H9 (cell line): ENCODE data around the gene PDX1. TPM values are rescaled to one million over a fixed set of nuclear protein-coding genes. Genes with fewer than 3 reads are reported as not detected.

Experiments
- DNase-seq: peaks from one replicate; pipeline ENCODE4 v3.0.0-alpha.2; 2017
- H2AFZ ChIP-seq: one replicate; pipeline ENCODE4 v1.6.1; 2013; ENCODE audit warnings: mild to moderate bottlenecking, low read length, control low read depth, moderate library complexity
- H2AK5ac ChIP-seq: 2 replicates; pipeline ENCODE4 v1.6.1; 2013; ENCODE audit warnings: low read length, control low read depth, mixed read lengths; ENCODE audit not compliant: insufficient read length
- H2BK120ac ChIP-seq: one replicate; pipeline ENCODE4 v1.6.1; 2013; ENCODE audit warnings: low read depth, mild to moderate bottlenecking, low read length, control low read depth, inconsistent platforms; ENCODE audit not compliant: poor library complexity, severe bottlenecking
- H2BK12ac ChIP-seq: 2 replicates; pipeline ENCODE4 v1.6.1; 2013; ENCODE audit warnings: low read length, control low read depth, mixed read lengths, low read depth; ENCODE audit not compliant: insufficient read length
- H2BK15ac ChIP-seq: 2 replicates; pipeline ENCODE4 v1.6.1; 2013; ENCODE audit warnings: low read depth, low read length, control low read depth
- H2BK20ac ChIP-seq: one replicate; pipeline ENCODE4 v1.6.1; 2013; ENCODE audit warnings: low read depth, mild to moderate bottlenecking, low read length, control low read depth, inconsistent platforms; ENCODE audit not compliant: poor library complexity, severe bottlenecking
- H2BK5ac ChIP-seq: 2 replicates; pipeline ENCODE4 v1.6.1; 2013; ENCODE audit warnings: low read length, control low read depth, mixed read lengths; ENCODE audit not compliant: insufficient read length
- H3K14ac ChIP-seq: 2 replicates; pipeline ENCODE4 v1.6.1; 2013; ENCODE audit warnings: low read length, control low read depth; ENCODE audit not compliant: insufficient read depth
- H3K18ac ChIP-seq: 2 replicates; pipeline ENCODE4 v1.6.1; 2013; ENCODE audit warnings: low read depth, mild to moderate bottlenecking, mixed read lengths, low read length, control low read depth; ENCODE audit not compliant: insufficient read length
- H3K23ac ChIP-seq: 2 replicates; pipeline ENCODE4 v1.6.1; 2013; ENCODE audit warnings: low read length, control low read depth, mixed read lengths, low read depth; ENCODE audit not compliant: insufficient read length
- H3K23me2 ChIP-seq: 2 replicates; pipeline ENCODE4 v1.6.1; 2013; ENCODE audit warnings: low read depth, mild to moderate bottlenecking, mixed read lengths, low read length, control low read depth; ENCODE audit not compliant: insufficient read length, poor library complexity, severe bottlenecking
- H3K27ac ChIP-seq: 2 replicates; pipeline ENCODE4 v1.5.1; 2013; ENCODE audit warnings: low read length, control low read depth, mixed read lengths, low read depth; ENCODE audit not compliant: insufficient read length
- H3K27me3 ChIP-seq: 2 replicates; pipeline ENCODE4 v1.6.1; 2013; ENCODE audit warnings: low read length, control low read depth, inconsistent platforms; ENCODE audit not compliant: insufficient read depth
- H3K4ac ChIP-seq: 2 replicates; pipeline ENCODE4 v1.6.1; 2013; ENCODE audit warnings: low read depth, mild to moderate bottlenecking, control low read depth, inconsistent platforms, low read length, moderate library complexity
- H3K4me1 ChIP-seq: 2 replicates; pipeline ENCODE4 v1.6.1; 2013; ENCODE audit warnings: low read length, control low read depth, inconsistent platforms; ENCODE audit not compliant: insufficient read depth
- H3K4me2 ChIP-seq: 2 replicates; pipeline ENCODE4 v1.6.1; 2013; ENCODE audit warnings: low read length, control low read depth, mixed read lengths; ENCODE audit not compliant: insufficient read length, insufficient read depth
- H3K56ac ChIP-seq: 2 replicates; pipeline ENCODE4 v1.6.1; 2013; ENCODE audit warnings: low read depth, mild to moderate bottlenecking, mixed read lengths, low read length, control low read depth; ENCODE audit not compliant: insufficient read length
- H3K79me1 ChIP-seq: 2 replicates; pipeline ENCODE4 v1.6.1; 2013; ENCODE audit warnings: low read depth, mild to moderate bottlenecking, moderate library complexity, low read length, control low read depth, inconsistent platforms; ENCODE audit not compliant: insufficient read depth, poor library complexity, severe bottlenecking
- H3K79me2 ChIP-seq: 2 replicates; pipeline ENCODE4 v1.6.1; 2013; ENCODE audit warnings: low read length, control low read depth, inconsistent platforms; ENCODE audit not compliant: insufficient read depth
- H3K9ac ChIP-seq: 2 replicates; pipeline ENCODE4 v1.6.1; 2013; ENCODE audit warnings: low read length, control low read depth, mixed read lengths; ENCODE audit not compliant: insufficient read length; ENCODE audit errors: extremely low read depth
- H3K9me3 ChIP-seq: one replicate; pipeline ENCODE4 v1.6.1; 2013; ENCODE audit warnings: low read depth, low read length, inconsistent platforms; ENCODE audit not compliant: control insufficient read depth
- H3T11ph ChIP-seq: one replicate; pipeline ENCODE4 v1.6.1; 2013; ENCODE audit warnings: mild to moderate bottlenecking, low read length, control low read depth, inconsistent platforms
- H4K20me1 ChIP-seq: one replicate; pipeline ENCODE4 v1.6.1; 2013; ENCODE audit not compliant: control insufficient read depth, insufficient read length, insufficient read depth
- H4K5ac ChIP-seq: 2 replicates; pipeline ENCODE4 v1.6.1; 2013; ENCODE audit warnings: low read depth, mild to moderate bottlenecking, mixed read lengths, low read length, control low read depth; ENCODE audit not compliant: insufficient read length
- H4K8ac ChIP-seq: replicated peaks from 2 replicates; pipeline ENCODE4 v1.6.1; 2013; ENCODE audit warnings: low read length, control low read depth, mixed read lengths, low read depth; ENCODE audit not compliant: insufficient read length
- H4K91ac ChIP-seq: 2 replicates; pipeline ENCODE4 v1.6.1; 2013; ENCODE audit warnings: low read depth, mild to moderate bottlenecking, moderate library complexity, mixed read lengths, low read length, control low read depth; ENCODE audit not compliant: insufficient read length
- H3K27ac Mint-ChIP-seq, 3 experiments: 2 replicates in 2 of 3; 3 replicates in 1 of 3; pipeline ENCODE4 v1.8.0; 2020 to 2021; ENCODE audit warnings: mixed read lengths in 3 of 3, mild to moderate bottlenecking in 1 of 3, moderate library complexity in 1 of 3
- H3K27me3 Mint-ChIP-seq: 2 replicates; pipeline ENCODE4 v1.8.0; 2021; ENCODE audit warnings: low read depth, mild to moderate bottlenecking, moderate library complexity, mixed read lengths
- H3K36me3 Mint-ChIP-seq, 3 experiments: 2 replicates in 2 of 3; 3 replicates in 1 of 3; pipeline ENCODE4 v1.8.0; 2020 to 2021; ENCODE audit warnings: low read depth in 3 of 3, mixed read lengths in 3 of 3; ENCODE audit not compliant: insufficient read depth in 1 of 3
- H3K4me1 Mint-ChIP-seq, 2 experiments: 2 replicates each; pipeline ENCODE4 v1.8.0; 2020; ENCODE audit warnings: mixed read lengths in 2 of 2
- H3K4me3 Mint-ChIP-seq, 2 experiments: 2 replicates in 1 of 2; 3 replicates in 1 of 2; pipeline ENCODE4 v1.8.0; 2020 to 2021; ENCODE audit warnings: mild to moderate bottlenecking in 2 of 2, mixed read lengths in 2 of 2, moderate library complexity in 1 of 2
- H3K9me3 Mint-ChIP-seq, 2 experiments: 2 replicates in 1 of 2; 3 replicates in 1 of 2; pipeline ENCODE4 v1.8.0; 2020; ENCODE audit warnings: mild to moderate bottlenecking in 2 of 2, mixed read lengths in 2 of 2, moderate library complexity in 1 of 2
- CTCF ChIP-seq: fragments of 200-600 bp; sonication (generic); conservative IDR thresholded peaks from 3 replicates; pipeline ENCODE4 v1.8.0; 2021; ENCODE audit warnings: antibody characterized with exemption, mild to moderate bottlenecking
- WGBS: extraction: QIAGEN DNeasy Blood & Tissue Kit; methylation state at CpG from one replicate; pipeline ENCODE4 v1.1.7; 2013; ENCODE audit warnings: missing lambda C conversion rate, low lambda C conversion rate, mixed read lengths; ENCODE audit not compliant: insufficient read length; ENCODE audit errors: extremely low coverage; 5-methylcytosine and 5-hydroxymethylcytosine counted together
- total RNA-seq: library from RNA; stranded (reverse); gene quantifications from 2 replicates; pipeline ENCODE4 v1.2.1, GENCODE V29; 2021

Gene PDX1
- total RNA-seq, 1 experiment from 2014 or later: not detected

- H3K79me1 ChIP-seq: no peaks in the 10 kb centered on the region
- peaks cover 90% of the 10 kb centered on the region for H3K27me3 Mint-ChIP-seq
- H2AFZ ChIP-seq: no peak overlapping the region
- H2BK120ac ChIP-seq: no peak overlapping the region
- H2BK12ac ChIP-seq: no peak overlapping the region
- H3K27ac Mint-ChIP-seq: no peak overlapping the region
- no peak overlapping the region for H3K4me3 Mint-ChIP-seq
- no peak for DNase-seq
- no peaks in the 10 kb centered on the region for H3K4me1 ChIP-seq
- H3K18ac ChIP-seq: no peak overlapping the region
- no CpG with 5 or more reads among the region's 1 CpG for WGBS
- no peaks in the 10 kb centered on the region for H3K9me3 ChIP-seq
- no peak overlapping the region for H3K56ac ChIP-seq
- no peaks in the 10 kb centered on the region for H3K79me2 ChIP-seq
- peaks cover 9 to 11% of the 10 kb centered on the region in 2 experiments; a peak in 4 of 5 replicates for H3K9me3 Mint-ChIP-seq
- H3K14ac ChIP-seq: no peak overlapping the region
- H3K36me3 Mint-ChIP-seq: no peaks in the 10 kb centered on the region; a peak in 1 of 7 replicates
- H3K4ac ChIP-seq: no peak overlapping the region
- H3K4me1 Mint-ChIP-seq: no peaks in the 10 kb centered on the region
- H3K23me2 ChIP-seq: no peaks in the 10 kb centered on the region
- no peak overlapping the region for H3K23ac ChIP-seq
- H2BK5ac ChIP-seq: no peak overlapping the region
- H2BK15ac ChIP-seq: no peak overlapping the region
- H4K8ac ChIP-seq: no peak overlapping the region
- TF ChIP-seq CTCF: no peak
- H3K4me2 ChIP-seq: no peak overlapping the region
- H3K9ac ChIP-seq: no peak overlapping the region
- H3K27ac ChIP-seq: no peak overlapping the region
- no peak overlapping the region for H2AK5ac ChIP-seq
- H3K27me3 ChIP-seq: no peaks in the 10 kb centered on the region; the same call in 1 of the 2 replicates
- H4K20me1 ChIP-seq: no peaks in the 10 kb centered on the region
- H2BK20ac ChIP-seq: no peak overlapping the region
- H3T11ph ChIP-seq: no peak overlapping the region
- no peak overlapping the region for H4K91ac ChIP-seq
- no peak overlapping the region for H4K5ac ChIP-seq
Observed at GRCh38 chr13:27942972-27943371, 23.2 kb downstream of the PDX1 start.
